Omental fat pad (tissue), 4 donors: Measurements from ENCODE around the gene SATB2. TPM values are rescaled to one million over a fixed set of nuclear protein-coding genes. Genes with fewer than 3 reads are reported as not detected.

Source experiments
- ATAC-seq: fragments of 150-250 bp; one replicate; pipeline ENCODE4 v1.9.1; 2016; ENCODE audit warnings: mild to moderate bottlenecking, moderate library complexity; ENCODE audit not compliant: low FRiP score
- DNase-seq: peaks from one replicate; pipeline ENCODE4 v3.0.0-alpha.2; 2019; ENCODE audit warnings: low spot score
- total RNA-seq, 4 donors: library from RNA; depleted of rRNA; stranded (reverse); fragments of >200 nt; gene quantifications; one replicate each; pipeline ENCODE4 v1.1.0, GENCODE V29; 2016
- TF ChIP-seq, protein P1 (sequence below), 3 donors: fragments of 450-650 bp; IDR thresholded peaks; one replicate each; pipeline ENCODE4 v1.5.1; 2016 to 2017; ENCODE audit warnings: antibody characterized with exemption in 3 of 3, mild to moderate bottlenecking in 3 of 3, moderate library complexity in 2 of 3

Gene SATB2
- total RNA-seq, 4 donors from 2014 or later = 1.7 to 4.1 (median 2.7) TPM

DNA sequence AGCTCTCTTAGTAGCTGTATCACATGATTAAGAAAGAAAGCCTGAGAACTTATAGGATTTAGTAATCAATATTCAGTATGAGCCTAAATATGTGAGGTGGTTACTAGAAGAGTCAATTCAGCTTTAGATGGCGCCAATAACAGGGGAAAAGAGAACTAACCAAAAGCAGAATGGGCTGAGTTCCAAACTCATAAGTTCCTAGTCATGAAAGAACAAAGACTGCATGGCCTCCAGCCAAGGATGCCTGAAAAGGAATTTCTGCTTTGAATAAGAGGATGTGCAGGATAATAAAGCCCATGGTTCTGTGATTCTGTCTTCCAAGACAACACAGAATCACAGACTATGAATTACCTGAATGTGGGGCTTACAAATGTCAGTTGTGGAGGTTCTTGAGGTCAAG is 196.5 kb downstream of the SATB2 start:
- ATAC-seq = no peak
- TF ChIP-seq, protein P1, sequence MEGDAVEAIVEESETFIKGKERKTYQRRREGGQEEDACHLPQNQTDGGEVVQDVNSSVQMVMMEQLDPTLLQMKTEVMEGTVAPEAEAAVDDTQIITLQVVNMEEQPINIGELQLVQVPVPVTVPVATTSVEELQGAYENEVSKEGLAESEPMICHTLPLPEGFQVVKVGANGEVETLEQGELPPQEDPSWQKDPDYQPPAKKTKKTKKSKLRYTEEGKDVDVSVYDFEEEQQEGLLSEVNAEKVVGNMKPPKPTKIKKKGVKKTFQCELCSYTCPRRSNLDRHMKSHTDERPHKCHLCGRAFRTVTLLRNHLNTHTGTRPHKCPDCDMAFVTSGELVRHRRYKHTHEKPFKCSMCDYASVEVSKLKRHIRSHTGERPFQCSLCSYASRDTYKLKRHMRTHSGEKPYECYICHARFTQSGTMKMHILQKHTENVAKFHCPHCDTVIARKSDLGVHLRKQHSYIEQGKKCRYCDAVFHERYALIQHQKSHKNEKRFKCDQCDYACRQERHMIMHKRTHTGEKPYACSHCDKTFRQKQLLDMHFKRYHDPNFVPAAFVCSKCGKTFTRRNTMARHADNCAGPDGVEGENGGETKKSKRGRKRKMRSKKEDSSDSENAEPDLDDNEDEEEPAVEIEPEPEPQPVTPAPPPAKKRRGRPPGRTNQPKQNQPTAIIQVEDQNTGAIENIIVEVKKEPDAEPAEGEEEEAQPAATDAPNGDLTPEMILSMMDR (IDR thresholded peaks at IDR 0.05) = no peak
- DNase-seq = no peak

DNA sequence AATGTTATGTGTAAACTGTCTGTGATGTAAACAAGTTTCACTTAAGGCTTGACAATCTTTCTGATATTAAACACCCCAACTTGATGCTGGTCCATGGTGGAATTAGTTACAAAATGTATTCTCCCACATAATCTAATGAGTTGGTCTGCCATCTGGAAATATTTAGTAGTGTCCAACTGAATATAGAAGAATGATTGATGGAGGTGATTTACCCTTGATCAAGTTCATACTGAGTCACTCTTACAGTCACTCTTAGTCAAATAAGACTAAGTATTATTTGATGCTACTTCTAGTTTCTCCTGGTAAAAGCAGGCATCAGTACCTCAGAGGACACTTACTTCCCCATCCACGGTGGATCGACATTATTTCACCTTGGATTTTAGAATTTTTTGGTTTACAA is 198.1 kb downstream of the SATB2 start:
- ATAC-seq = no peak
- DNase-seq = no peak
- TF ChIP-seq, protein P1 (IDR thresholded peaks at IDR 0.05) = no peak

DNA sequence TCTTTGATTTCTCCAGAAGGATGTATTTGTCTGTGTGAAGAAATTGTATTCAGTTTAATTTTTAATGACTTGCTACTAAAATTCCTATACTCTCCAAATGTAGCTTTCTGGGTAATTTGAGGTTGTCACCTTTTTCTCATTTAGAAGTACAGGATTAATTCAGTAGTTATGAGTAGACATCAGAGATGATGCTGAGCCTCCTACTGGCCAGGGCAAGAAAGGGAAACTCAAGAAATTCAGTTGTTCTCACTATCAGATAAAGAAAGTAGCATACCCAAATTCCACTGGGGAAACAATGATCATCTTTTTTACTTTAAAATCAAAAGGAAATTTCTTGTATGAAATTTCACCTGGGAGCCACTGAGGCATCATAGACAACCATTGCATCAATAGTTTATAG is 199.4 kb downstream of the SATB2 start:
- DNase-seq = no peak
- ATAC-seq = no peak
- TF ChIP-seq, protein P1 (IDR thresholded peaks at IDR 0.05) = no peak

DNA sequence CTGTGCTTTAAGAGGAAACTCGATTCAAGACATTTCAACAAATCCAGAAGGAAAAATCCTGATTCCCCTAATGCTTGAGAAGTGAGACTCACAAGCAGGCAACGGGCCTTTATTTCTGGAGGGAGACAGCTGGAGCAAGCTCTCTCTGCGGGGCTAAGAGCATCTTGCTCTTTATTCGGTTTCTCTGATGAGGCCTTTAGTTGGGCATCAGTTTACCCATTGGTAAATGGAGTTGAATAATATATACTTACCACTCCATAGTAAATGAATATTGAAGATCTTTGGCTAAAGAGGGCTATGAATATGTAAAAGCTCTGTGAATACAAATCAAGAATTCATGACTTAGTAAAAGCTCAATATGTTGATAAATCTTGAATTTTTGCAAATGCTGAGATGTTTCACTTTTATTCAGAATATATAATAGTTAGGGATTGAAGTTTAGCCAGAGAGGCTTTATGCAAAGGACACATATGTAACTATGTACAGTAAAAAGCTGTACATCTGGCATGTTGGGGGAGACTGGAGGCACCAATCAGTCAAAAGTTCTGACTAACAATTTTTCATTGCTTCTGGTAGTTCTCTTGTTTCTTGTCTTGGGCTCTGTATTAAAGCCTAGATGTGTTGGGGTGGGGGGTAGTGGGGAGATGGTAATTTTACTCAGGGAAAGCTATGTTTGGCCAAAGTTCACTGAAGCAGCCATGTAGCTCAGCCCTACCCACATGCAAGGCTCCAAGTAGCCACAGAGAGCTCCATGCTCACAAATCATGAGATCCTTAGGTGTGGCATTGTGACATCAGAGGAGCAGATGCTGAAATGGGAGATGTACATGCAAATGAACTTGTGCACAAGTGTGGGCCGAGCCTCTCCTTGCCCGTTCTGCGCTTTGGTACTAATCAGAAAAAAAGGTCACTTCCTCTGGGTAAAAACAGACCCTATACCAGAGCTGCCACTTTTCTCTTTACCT is 200.2 kb downstream of the SATB2 start:
- ATAC-seq (no peak), DNase-seq (no peak)
- TF ChIP-seq, protein P1 (IDR thresholded peaks at IDR 0.05) = no peak

DNA sequence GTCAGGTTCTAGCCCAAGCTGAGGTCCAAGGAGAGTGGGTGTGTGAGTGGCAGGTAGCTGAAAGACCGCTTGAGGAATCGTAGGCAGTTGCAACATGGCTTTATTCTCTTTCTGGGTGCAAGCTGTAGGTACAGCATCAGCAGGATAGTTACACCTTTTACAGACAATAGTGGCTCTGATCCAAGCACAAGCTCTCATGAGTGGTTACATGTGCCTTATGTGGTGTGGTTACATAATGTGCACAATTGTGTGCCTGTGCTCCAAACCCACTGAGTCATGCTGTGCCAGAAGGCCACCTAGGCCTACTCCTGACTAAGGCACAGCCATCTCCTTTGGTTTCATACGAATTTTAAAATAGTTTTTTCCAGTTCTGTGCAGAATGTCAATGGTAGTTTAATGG is 227.6 kb downstream of the SATB2 start:
- DNase-seq = no peak
- TF ChIP-seq, protein P1 (IDR thresholded peaks at IDR 0.05) = no peak
- ATAC-seq = no peak

DNA sequence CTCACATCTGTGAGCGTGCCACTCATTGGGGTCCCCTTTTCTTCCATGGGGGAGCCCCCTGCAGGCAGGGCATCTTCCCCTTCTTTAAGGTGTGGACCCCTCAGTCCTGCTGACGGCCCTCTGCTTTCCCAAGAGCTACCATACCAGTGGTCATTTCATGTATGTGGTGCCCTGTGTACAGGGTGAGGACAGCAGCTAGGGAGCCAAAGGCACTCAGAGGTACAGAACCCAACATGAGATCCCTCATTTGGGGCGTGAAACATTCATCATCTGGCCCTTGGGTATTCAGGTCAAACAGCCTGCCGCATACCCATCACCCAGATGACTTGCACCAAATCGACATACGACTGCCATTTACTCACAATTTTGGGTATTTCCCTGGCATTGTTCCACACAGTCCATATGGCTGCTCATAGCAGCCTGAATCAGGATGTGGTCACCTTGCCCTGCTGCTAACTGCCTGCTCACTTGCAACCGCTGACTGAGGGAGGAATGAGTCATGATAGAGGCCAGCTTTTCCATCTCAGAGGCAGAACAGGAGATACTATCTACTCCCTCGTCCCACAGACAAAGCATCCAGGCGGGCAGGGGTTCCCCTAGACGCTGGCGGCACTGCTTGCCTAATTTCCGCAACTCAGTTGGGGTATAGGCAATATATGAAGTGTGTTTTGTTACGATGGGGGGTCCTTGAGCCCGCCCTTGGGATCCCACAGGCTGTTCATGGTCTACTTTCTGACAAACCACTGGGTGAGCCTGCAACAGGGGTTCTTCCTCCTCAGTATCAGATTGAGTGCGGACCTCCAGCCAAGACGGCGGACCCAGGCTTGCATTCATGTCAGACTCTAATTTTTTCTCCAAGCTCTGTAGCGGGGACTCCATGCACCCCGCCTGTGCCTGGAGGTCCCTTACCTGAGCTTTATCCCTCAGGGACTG is 228.6 kb downstream of the SATB2 start:
- ATAC-seq (no peak), DNase-seq (no peak)
- TF ChIP-seq, protein P1 (IDR thresholded peaks at IDR 0.05) = no peak
